K562 (cell line): Measurements from ENCODE around the gene PLXND1. TPM values are rescaled to one million over a fixed set of nuclear protein-coding genes. Genes with fewer than 3 reads are reported as not detected.

Source experiments
- ATAC-seq: fragments of 200-7000 bp; cut with Tn5 transposase; 3 replicates; pipeline ENCODE4 v1.9.1; 2020; ENCODE audit warnings: moderate library complexity
- BruUV-seq: library from RNA; stranded (reverse); fragments of 400-500 nt; replicated peaks from 2 replicates; lab custom pipeline; 2021; lab: Mats Ljungman, UMichigan
- CTCF ChIA-PET: fragments of 300-600 bp; formaldehyde crosslinking; extraction: SDS; loops from one replicate; lab custom pipeline; 2021; ENCODE audit warnings: low intra/inter-chr PET ratio; lab: Yijun Ruan, JAX
- POLR2A ChIA-PET: fragments of 300-600, 350-650 bp; sonication (Branson Sonifier 250); formaldehyde crosslinking; extraction: SDS; loops from one replicate; lab custom pipeline; 2021; ENCODE audit warnings: antibody characterized with exemption, inconsistent platforms; lab: Yijun Ruan, JAX
- DNase-seq, 4 experiments: peaks; one replicate each; pipeline versions ENCODE4 v3.0.0 to v3.0.0-alpha.2; 2011 to 2018; ENCODE audit warnings: low spot score in 3 of 4, mixed read lengths in 3 of 4; ENCODE audit errors: extremely low read depth in 1 of 4
- FAIRE-seq: peaks from 2 replicates; lab custom pipeline; 2011; peaks lifted over from hg19 to GRCh38; lab: Jason Lieb, UNC
- H2AFZ ChIP-seq: 2 replicates; pipeline ENCODE4 v1.6.0; 2011; ENCODE audit warnings: low read depth, low read length, control low read depth, inconsistent platforms
- H3K27ac ChIP-seq: fragments of 200-600 bp; 3 replicates; pipeline ENCODE4 v1.8.0; 2011; ENCODE audit warnings: low read depth, mild to moderate bottlenecking, control low read depth, inconsistent platforms, low read length, moderate library complexity, mixed read lengths; ENCODE audit errors: extremely low read depth
- H3K27me3 ChIP-seq, 2 experiments: fragments of 300-600 bp in 1 of 2; 2 replicates in 1 of 2; 3 replicates in 1 of 2; pipeline versions ENCODE4 v1.6.0 to v1.8.0; 2011; ENCODE audit warnings: inconsistent platforms in 2 of 2, low read length in 2 of 2, mild to moderate bottlenecking in 1 of 2, mixed read lengths in 1 of 2, moderate library complexity in 1 of 2; ENCODE audit not compliant: control insufficient read depth in 2 of 2, insufficient read depth in 2 of 2
- H3K36me3 ChIP-seq: fragments of 300-600 bp; 3 replicates; pipeline ENCODE4 v1.8.0; 2011; ENCODE audit warnings: mild to moderate bottlenecking, low read length, inconsistent platforms; ENCODE audit not compliant: control insufficient read depth, insufficient read depth
- H3K4me1 ChIP-seq, 2 experiments: fragments of 200-600 bp in 1 of 2; replicated peaks in 1 of 2; 2 replicates in 1 of 2; 3 replicates in 1 of 2; pipeline versions ENCODE4 v1.5.1 to v1.8.0; 2011; ENCODE audit warnings: inconsistent platforms in 2 of 2, low read length in 2 of 2, mild to moderate bottlenecking in 1 of 2, mixed read lengths in 1 of 2, moderate library complexity in 1 of 2; ENCODE audit not compliant: control insufficient read depth in 2 of 2, insufficient read depth in 2 of 2
- H3K4me2 ChIP-seq: 2 replicates; pipeline ENCODE4 v1.6.1; 2011; ENCODE audit warnings: low read length, control low read depth, inconsistent platforms, mixed read lengths; ENCODE audit not compliant: insufficient read depth
- H3K4me3 ChIP-seq: fragments of 200-600 bp; sonication (generic), shearing (Covaris generic); 2 replicates; pipeline ENCODE4 v1.5.1; 2016; ENCODE audit warnings: control low read depth, inconsistent platforms
- H3K79me2 ChIP-seq: fragments of 200-600 bp; 3 replicates; pipeline ENCODE4 v1.8.0; 2011; ENCODE audit warnings: low read length, inconsistent platforms; ENCODE audit not compliant: control insufficient read depth, insufficient read depth
- H3K9ac ChIP-seq, 2 experiments: 2 replicates each; pipeline versions ENCODE4 v1.6.0 to v1.6.1; 2011; ENCODE audit warnings: low read depth in 2 of 2, low read length in 2 of 2, control low read depth in 1 of 2, inconsistent platforms in 1 of 2, mild to moderate bottlenecking in 1 of 2, mixed read lengths in 1 of 2; ENCODE audit not compliant: insufficient read depth in 1 of 2
- H3K9me1 ChIP-seq: one replicate; pipeline ENCODE4 v1.6.0; 2011; ENCODE audit warnings: inconsistent platforms, mild to moderate bottlenecking, low read length, moderate library complexity; ENCODE audit not compliant: control insufficient read depth, insufficient read depth
- H3K9me3 ChIP-seq: replicated peaks from 2 replicates; pipeline ENCODE4 v1.5.1; 2011; ENCODE audit warnings: low read depth, low read length, inconsistent platforms; ENCODE audit not compliant: control insufficient read depth, insufficient read depth
- H4K20me1 ChIP-seq: replicated peaks from 2 replicates; pipeline ENCODE4 v1.6.1; 2011; ENCODE audit warnings: low read length, inconsistent platforms, mixed read lengths; ENCODE audit not compliant: control insufficient read depth, insufficient read depth
- E2F6 ChIP-seq, 2 experiments: IDR thresholded peaks; 2 replicates each; pipeline ENCODE4 v1.6.1; 2011; ENCODE audit warnings: borderline replicate concordance in 1 of 2, control low read depth in 1 of 2, low read depth in 1 of 2, low read length in 1 of 2, mild to moderate bottlenecking in 1 of 2, mixed read lengths in 1 of 2, moderate library complexity in 1 of 2; ENCODE audit not compliant: insufficient read depth in 1 of 2, insufficient read length in 1 of 2, poor library complexity in 1 of 2, severe bottlenecking in 1 of 2; ENCODE audit errors: extremely low read depth in 1 of 2
- EP300 ChIP-seq: IDR thresholded peaks from 2 replicates; pipeline ENCODE4 v1.6.1; 2012; ENCODE audit warnings: low read length, improper control_type of control experiment
- IRF2 ChIP-seq: sonication (generic); formaldehyde crosslinking; IDR thresholded peaks from 2 replicates; pipeline ENCODE4 v1.8.1; 2022; ENCODE audit warnings: mild to moderate bottlenecking, missing genetic modification reagents
- NCOA1 ChIP-seq: fragments of 450-650 bp; IDR thresholded peaks from 2 replicates; pipeline ENCODE4 v1.6.1; 2016; ENCODE audit warnings: low read depth
- PCBP2 ChIP-seq: fragments of 200-400 bp; formaldehyde crosslinking; IDR thresholded peaks from 2 replicates; pipeline ENCODE4 v1.6.1; 2018; ENCODE audit warnings: low read length, low read depth, mild to moderate bottlenecking, moderate library complexity; ENCODE audit not compliant: poor library complexity, severe bottlenecking
- SMAD4 ChIP-seq: fragments of 250-450 bp; sonication (Bioruptor Pico); conservative IDR thresholded peaks from 2 replicates; pipeline ENCODE4 v1.8.0; 2021; ENCODE audit warnings: inconsistent platforms, mild to moderate bottlenecking, moderate library complexity
- TBL1XR1 ChIP-seq, 2 experiments: IDR thresholded peaks; 2 replicates each; pipeline ENCODE4 v1.6.1; 2012; ENCODE audit warnings: improper control_type of control experiment in 2 of 2, low read length in 2 of 2, mild to moderate bottlenecking in 1 of 2
- ZNF282 ChIP-seq: sonication (generic); formaldehyde crosslinking; IDR thresholded peaks from 2 replicates; pipeline ENCODE4 v1.8.1; 2023; ENCODE audit warnings: missing genetic modification reagents
- ZNF347 ChIP-seq: fragments of 450-650 bp; formaldehyde crosslinking; IDR thresholded peaks from 2 replicates; pipeline ENCODE4 v1.4.0; 2020; ENCODE audit warnings: low read depth, mild to moderate bottlenecking, moderate library complexity
- ZNF717 ChIP-seq: fragments of 250-450 bp; sonication (Bioruptor Pico); IDR thresholded peaks from 2 replicates; pipeline ENCODE4 v1.5.0; 2021
- WGBS: fragments of 100-300 bp; shearing (Covaris generic); methylation state at CpG from one replicate; pipeline ENCODE4 v1.1.6; 2016; ENCODE audit warnings: low coverage, mixed read lengths; ENCODE audit not compliant: insufficient coverage; ENCODE audit errors: missing lambda C conversion rate; 5-methylcytosine and 5-hydroxymethylcytosine counted together
- in situ Hi-C: fragments of 300-500 bp; cut with MboI; formaldehyde crosslinking; loops from 4 replicates; pipeline ENCODE4 v1.15.0; 2018; ENCODE audit warnings: inconsistent platforms, mixed read lengths
- intact Hi-C: fragments of 100-400 bp; cut with micrococcal nuclease; formaldehyde crosslinking; loops from 2 replicates; pipeline ENCODE4 v1.14.2; 2022
- polyA plus RNA-seq, 8 experiments: library from polyadenylated mRNA; depleted of rRNA in 4 of 8; stranded (reverse) in 5 of 8; unstranded in 3 of 8; fragments of >200 nt; fragmentation: Nextera tagmentation in 2 of 8; fragmentation: Illumina TruSeq in 1 of 8; extraction: Ambion mirVana in 2 of 8; extraction: Trizol in 1 of 8; gene quantifications; 2 replicates each; pipeline versions ENCODE4 v1.2.1 to v1.2.3, GENCODE V29; 2011 to 2014; ENCODE audit warnings: inconsistent platforms in 1 of 8, missing spikeins in 1 of 8
- total RNA-seq, 7 experiments: library from RNA; depleted of rRNA in 6 of 7; stranded (reverse); fragments of >200 nt in 6 of 7; fragmentation: Illumina TruSeq in 2 of 7; extraction: Trizol in 2 of 7; gene quantifications; 2 replicates each; pipeline versions ENCODE4 v1.2.1 to v1.2.3, GENCODE V29; 2011 to 2021; ENCODE audit warnings: low replicate concordance in 1 of 7
- TF ChIP-seq, protein P1 (sequence below): fragments of 250-450 bp; sonication (Bioruptor Pico); IDR thresholded peaks from 2 replicates; pipeline ENCODE4 v1.8.0; 2022; ENCODE audit warnings: inconsistent platforms
- TF ChIP-seq, protein P2 (sequence below): fragments of 450-650 bp; IDR thresholded peaks from 2 replicates; pipeline ENCODE4 v1.6.1; 2016; ENCODE audit warnings: low read depth, mild to moderate bottlenecking, moderate library complexity
- TF ChIP-seq, protein P3 (sequence below): fragments of 150-350 bp; IDR thresholded peaks from 2 replicates; pipeline ENCODE4 v1.6.1; 2014; ENCODE audit warnings: low read depth, mild to moderate bottlenecking, low read length, borderline replicate concordance

Gene PLXND1
- total and polyA plus RNA-seq, 9 of the 15 experiments (the other 6 are each of a cell fraction or from before 2014, with no cell fraction given): 0.34 to 28.8 (median 14.0) TPM

DNA sequence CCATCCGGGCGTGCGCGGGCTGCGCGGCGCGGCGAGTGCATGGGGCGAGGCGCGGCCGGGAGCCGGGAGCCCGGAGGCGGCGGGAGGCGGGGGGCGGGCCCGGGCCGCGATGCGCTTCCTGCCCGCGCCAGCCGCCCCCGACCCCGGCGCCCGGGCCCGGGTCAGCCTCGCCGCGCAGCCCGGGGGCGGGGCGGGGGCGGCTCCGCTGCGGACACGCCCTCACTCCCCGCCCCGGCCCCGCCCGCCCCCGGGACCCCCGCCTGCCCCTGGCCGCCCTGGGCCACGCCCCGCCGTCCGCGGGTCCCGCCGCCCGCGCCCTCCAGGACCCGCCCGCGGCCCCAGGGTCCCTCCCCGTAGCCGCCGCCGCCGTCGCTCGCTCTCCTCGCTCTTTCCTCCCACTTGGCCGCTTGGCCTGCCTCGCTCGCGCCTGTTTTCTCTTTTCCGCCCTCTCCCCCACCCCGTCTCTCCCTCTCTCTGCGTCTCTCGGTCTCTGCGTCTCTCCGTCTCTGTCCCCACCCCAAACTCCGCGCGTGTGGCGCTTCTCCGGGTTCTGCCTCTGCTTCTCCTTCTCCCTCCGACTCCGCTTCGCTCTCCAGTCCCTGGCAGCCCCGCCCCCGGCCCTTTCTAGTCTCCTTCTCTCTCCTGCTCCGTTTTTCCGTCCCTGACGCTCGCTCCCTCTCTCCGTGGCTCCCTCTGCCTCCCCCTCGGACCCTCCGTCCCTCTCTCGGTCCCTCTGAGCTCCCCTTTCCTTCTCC lies at the start of gene PLXND1 (continued):
- TF ChIP-seq E2F6 (IDR thresholded peaks at IDR 0.05; ENCODE audit: borderline replicate concordance in 1 of 2, extremely low read depth in 1 of 2, insufficient read depth in 1 of 2, insufficient read length in 1 of 2, low read depth in 1 of 2, low read length in 1 of 2, poor library complexity in 1 of 2, severe bottlenecking in 1 of 2) (peak in 1 of 2 experiments; percentile 31), EP300 (no peak), NCOA1 (0 out of 2 replicates have a peak, but pooled peaks have one; percentile 24)

GRCh38 chr3:129655291-129655700 lies 48.8 kb upstream of the PLXND1 start:
- ATAC-seq (no peak), FAIRE-seq (no peak), DNase-seq (no peak)
- Histone ChIP-seq H3K9ac (no peak overlapping the region), H3K9me3 (no peaks in the 10 kb centered on the region), H3K27me3 (no peaks in the 10 kb centered on the region), H3K9me1 (no peaks in the 10 kb centered on the region), H3K4me2 (no peak overlapping the region), H2AFZ (no peak overlapping the region), H3K4me1 (peaks cover 4 to 17% of the 10 kb centered on the region in 2 experiments; a peak in 4 of 5 replicates), H3K79me2 (no peaks in the 10 kb centered on the region), H3K27ac (no peak overlapping the region), H3K4me3 (no peak overlapping the region), H4K20me1 (no peaks in the 10 kb centered on the region), H3K36me3 (0 out of 3 replicates have a peak, but pooled peaks cover 7% of the 10 kb centered on the region)
- BruUV-seq: no TSS peak
- in situ Hi-C loops (no loop called here), intact Hi-C loops (no loop called here)
- CTCF ChIA-PET: no interaction called here
- WGBS: 82% methylated on average over 4 of the region's 4 CpGs
- POLR2A ChIA-PET: no interaction called here
- TF ChIP-seq ZNF347 (no peak), PCBP2 (no peak), ZNF717 (CRISPR knock-in tag) (no peak), ZNF282 (CRISPR knock-in tag) (no peak), SMAD4 (no peak), TBL1XR1 (IDR thresholded peaks at IDR 0.05; ENCODE audit: low read length in 2 of 2) (no peak), IRF2 (CRISPR knock-in tag) (no peak)
- TF ChIP-seq, protein P1, sequence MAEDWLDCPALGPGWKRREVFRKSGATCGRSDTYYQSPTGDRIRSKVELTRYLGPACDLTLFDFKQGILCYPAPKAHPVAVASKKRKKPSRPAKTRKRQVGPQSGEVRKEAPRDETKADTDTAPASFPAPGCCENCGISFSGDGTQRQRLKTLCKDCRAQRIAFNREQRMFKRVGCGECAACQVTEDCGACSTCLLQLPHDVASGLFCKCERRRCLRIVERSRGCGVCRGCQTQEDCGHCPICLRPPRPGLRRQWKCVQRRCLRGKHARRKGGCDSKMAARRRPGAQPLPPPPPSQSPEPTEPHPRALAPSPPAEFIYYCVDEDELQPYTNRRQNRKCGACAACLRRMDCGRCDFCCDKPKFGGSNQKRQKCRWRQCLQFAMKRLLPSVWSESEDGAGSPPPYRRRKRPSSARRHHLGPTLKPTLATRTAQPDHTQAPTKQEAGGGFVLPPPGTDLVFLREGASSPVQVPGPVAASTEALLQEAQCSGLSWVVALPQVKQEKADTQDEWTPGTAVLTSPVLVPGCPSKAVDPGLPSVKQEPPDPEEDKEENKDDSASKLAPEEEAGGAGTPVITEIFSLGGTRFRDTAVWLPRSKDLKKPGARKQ (CRISPR knock-in tag): no peak
- TF ChIP-seq, protein P2, sequence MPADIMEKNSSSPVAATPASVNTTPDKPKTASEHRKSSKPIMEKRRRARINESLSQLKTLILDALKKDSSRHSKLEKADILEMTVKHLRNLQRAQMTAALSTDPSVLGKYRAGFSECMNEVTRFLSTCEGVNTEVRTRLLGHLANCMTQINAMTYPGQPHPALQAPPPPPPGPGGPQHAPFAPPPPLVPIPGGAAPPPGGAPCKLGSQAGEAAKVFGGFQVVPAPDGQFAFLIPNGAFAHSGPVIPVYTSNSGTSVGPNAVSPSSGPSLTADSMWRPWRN: no peak
- TF ChIP-seq, protein P3, sequence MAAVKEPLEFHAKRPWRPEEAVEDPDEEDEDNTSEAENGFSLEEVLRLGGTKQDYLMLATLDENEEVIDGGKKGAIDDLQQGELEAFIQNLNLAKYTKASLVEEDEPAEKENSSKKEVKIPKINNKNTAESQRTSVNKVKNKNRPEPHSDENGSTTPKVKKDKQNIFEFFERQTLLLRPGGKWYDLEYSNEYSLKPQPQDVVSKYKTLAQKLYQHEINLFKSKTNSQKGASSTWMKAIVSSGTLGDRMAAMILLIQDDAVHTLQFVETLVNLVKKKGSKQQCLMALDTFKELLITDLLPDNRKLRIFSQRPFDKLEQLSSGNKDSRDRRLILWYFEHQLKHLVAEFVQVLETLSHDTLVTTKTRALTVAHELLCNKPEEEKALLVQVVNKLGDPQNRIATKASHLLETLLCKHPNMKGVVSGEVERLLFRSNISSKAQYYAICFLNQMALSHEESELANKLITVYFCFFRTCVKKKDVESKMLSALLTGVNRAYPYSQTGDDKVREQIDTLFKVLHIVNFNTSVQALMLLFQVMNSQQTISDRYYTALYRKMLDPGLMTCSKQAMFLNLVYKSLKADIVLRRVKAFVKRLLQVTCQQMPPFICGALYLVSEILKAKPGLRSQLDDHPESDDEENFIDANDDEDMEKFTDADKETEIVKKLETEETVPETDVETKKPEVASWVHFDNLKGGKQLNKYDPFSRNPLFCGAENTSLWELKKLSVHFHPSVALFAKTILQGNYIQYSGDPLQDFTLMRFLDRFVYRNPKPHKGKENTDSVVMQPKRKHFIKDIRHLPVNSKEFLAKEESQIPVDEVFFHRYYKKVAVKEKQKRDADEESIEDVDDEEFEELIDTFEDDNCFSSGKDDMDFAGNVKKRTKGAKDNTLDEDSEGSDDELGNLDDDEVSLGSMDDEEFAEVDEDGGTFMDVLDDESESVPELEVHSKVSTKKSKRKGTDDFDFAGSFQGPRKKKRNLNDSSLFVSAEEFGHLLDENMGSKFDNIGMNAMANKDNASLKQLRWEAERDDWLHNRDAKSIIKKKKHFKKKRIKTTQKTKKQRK: no peak
